HUES48 (cell line): Measurements from ENCODE around the gene ARHGEF12.

Experiments used
- H3K27ac ChIP-seq: one replicate; pipeline ENCODE4 v1.7.0; 2013; ENCODE audit warnings: low read depth, low read length, inconsistent platforms
- H3K27me3 ChIP-seq: 2 replicates; pipeline ENCODE4 v1.6.1; 2013; ENCODE audit warnings: mild to moderate bottlenecking, low read length; ENCODE audit not compliant: control insufficient read depth, insufficient read depth
- H3K36me3 ChIP-seq: 2 replicates; pipeline ENCODE4 v1.6.1; 2013; ENCODE audit warnings: low read length; ENCODE audit not compliant: control insufficient read depth, insufficient read depth
- H3K4me1 ChIP-seq: 2 replicates; pipeline ENCODE4 v1.6.1; 2013; ENCODE audit warnings: mild to moderate bottlenecking, low read length; ENCODE audit not compliant: control insufficient read depth, insufficient read depth
- H3K4me3 ChIP-seq: 2 replicates; pipeline ENCODE4 v1.5.1; 2013; ENCODE audit warnings: mild to moderate bottlenecking, low read depth, low read length
- H3K9ac ChIP-seq: 2 replicates; pipeline ENCODE4 v1.6.1; 2013; ENCODE audit warnings: mild to moderate bottlenecking, low read depth, low read length, moderate library complexity
- H3K9me3 ChIP-seq: 2 replicates; pipeline ENCODE4 v1.6.1; 2013; ENCODE audit warnings: low read length; ENCODE audit not compliant: control insufficient read depth, insufficient read depth

The ARHGEF12 gene

DNA sequence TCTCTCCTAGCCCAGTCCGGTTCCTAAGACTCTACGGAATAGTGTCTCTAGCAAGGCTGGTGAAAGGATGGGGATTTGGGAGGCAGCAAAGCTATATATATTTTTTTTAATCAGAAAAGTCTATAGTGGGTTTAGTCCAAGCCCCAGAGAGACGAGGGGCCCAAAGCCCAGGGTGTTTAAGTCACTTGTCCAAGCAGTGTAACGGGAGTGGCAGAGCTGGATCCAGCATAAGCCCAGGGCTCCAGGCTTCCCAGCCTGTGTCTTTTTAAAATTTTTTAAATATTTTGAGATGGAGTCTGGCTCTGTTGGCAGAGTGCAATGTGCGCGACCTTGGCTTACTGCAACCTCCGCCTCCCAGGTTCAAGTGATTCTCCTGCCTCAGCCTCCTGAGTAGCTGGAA lies 182.1 kb downstream of the ARHGEF12 start:
- Histone ChIP-seq H3K4me1 (peaks cover 22% of the 10 kb centered on the region), H3K36me3 (no peaks in the 10 kb centered on the region), H3K4me3 (no peak overlapping the region), H3K9me3 (no peaks in the 10 kb centered on the region), H3K27me3 (peaks cover 20% of the 10 kb centered on the region), H3K9ac (no peak overlapping the region), H3K27ac (no peak overlapping the region)

DNA sequence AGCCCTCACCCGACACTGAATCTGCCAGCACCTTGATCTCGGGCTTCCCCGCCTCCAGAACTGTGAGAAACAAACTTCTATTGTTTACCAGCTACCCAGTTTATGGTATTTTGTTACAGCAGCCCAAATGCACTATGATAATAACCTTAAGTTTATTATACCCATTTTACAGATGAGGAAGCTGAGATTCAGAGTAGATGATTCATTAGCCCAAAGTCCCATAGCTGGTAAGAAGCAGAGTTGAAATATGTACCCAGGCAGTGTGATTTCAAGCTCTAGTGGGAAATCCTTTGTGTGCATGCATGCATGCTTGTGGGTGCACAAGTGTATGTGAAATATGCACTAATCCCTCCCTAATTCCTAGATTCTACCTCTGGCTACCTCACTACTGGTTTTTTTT lies 183.3 kb downstream of the ARHGEF12 start:
- Histone ChIP-seq H3K36me3 (no peaks in the 10 kb centered on the region), H3K27ac (no peak overlapping the region), H3K4me1 (peaks cover 25% of the 10 kb centered on the region), H3K9me3 (no peaks in the 10 kb centered on the region), H3K4me3 (no peak overlapping the region), H3K9ac (no peak overlapping the region), H3K27me3 (peaks cover 10% of the 10 kb centered on the region; the same call in 1 of the 2 replicates)

GRCh38 chr11:120520091-120520822 lies 184.0 kb downstream of the ARHGEF12 start:
- H3K4me3 ChIP-seq, result no peak overlapping the region

GRCh38 chr11:120521176-120521575 lies 185.0 kb downstream of the ARHGEF12 start:
- no peaks in the 10 kb centered on the region for H3K27me3 ChIP-seq

More at GRCh38 chr11:120520091-120520822, 184.0 kb downstream of the ARHGEF12 start:
- no peaks in the 10 kb centered on the region for H3K9me3 ChIP-seq
- peaks cover 25% of the 10 kb centered on the region for H3K4me1 ChIP-seq
- H3K9ac ChIP-seq, result no peak overlapping the region
- no peak overlapping the region for H3K27ac ChIP-seq
- H3K27me3 ChIP-seq, result peaks cover 9% of the 10 kb centered on the region; the same call in 1 of the 2 replicates
- H3K36me3 ChIP-seq, result no peaks in the 10 kb centered on the region

GRCh38 chr11:120522021-120522420 lies 185.8 kb downstream of the ARHGEF12 start:
- Histone ChIP-seq H3K9ac (no peak overlapping the region), H3K27me3 (no peaks in the 10 kb centered on the region), H3K4me3 (no peak overlapping the region), H3K4me1 (peaks cover 24% of the 10 kb centered on the region), H3K36me3 (no peaks in the 10 kb centered on the region), H3K9me3 (no peaks in the 10 kb centered on the region), H3K27ac (no peak overlapping the region)

More at GRCh38 chr11:120521176-120521575, 185.0 kb downstream of the ARHGEF12 start:
- no peak overlapping the region for H3K27ac ChIP-seq
- H3K9ac ChIP-seq, result no peak overlapping the region
- H3K9me3 ChIP-seq, result no peaks in the 10 kb centered on the region
- no peaks in the 10 kb centered on the region for H3K36me3 ChIP-seq
- no peak overlapping the region for H3K4me3 ChIP-seq
- H3K4me1 ChIP-seq, result peaks cover 25% of the 10 kb centered on the region

GRCh38 chr11:120522736-120523135 lies 186.5 kb downstream of the ARHGEF12 start:
- Histone ChIP-seq H3K4me3 (no peak overlapping the region), H3K4me1 (peaks cover 21% of the 10 kb centered on the region), H3K9ac (no peak overlapping the region), H3K36me3 (no peaks in the 10 kb centered on the region), H3K9me3 (no peaks in the 10 kb centered on the region), H3K27me3 (no peaks in the 10 kb centered on the region), H3K27ac (no peak overlapping the region)

- no peaks in the 10 kb centered on the region for H3K9me3 ChIP-seq
- no peak overlapping the region for H3K4me3 ChIP-seq
- no peak overlapping the region for H3K9ac ChIP-seq
- no peak overlapping the region for H3K27ac ChIP-seq
- no peaks in the 10 kb centered on the region for H3K36me3 ChIP-seq
- H3K27me3 ChIP-seq, result no peaks in the 10 kb centered on the region
- peaks cover 19% of the 10 kb centered on the region for H3K4me1 ChIP-seq
Measured at GRCh38 chr11:120523196-120523595, 187.0 kb downstream of the ARHGEF12 start.

DNA sequence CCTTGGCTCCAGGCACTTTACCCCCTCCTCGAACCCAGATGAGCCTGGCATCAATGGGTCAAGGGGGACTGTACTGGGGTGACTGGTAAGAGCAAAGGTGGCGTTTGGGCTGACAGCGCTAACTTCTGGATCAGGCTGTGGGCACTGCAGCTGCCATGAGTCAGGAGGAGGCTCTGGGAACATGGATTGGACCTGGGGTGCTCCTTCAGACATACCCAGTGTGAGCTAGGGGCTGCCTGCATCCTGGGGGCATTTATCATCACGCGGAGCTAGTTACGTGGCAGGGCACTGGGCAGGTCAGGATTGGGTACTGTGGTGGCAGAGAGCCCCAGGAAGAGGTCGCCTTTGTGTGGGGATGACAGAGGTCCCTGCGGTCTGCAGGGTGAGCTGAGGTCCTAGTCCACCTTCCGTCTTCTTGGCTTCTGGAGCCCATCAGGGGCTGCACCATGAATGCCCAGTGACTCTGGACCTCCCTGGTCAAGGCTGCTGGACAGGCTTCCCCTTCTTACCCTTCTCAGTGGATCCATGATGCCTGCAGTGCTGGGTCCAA lies 188.4 kb downstream of the ARHGEF12 start:
- Histone ChIP-seq H3K27me3 (no peaks in the 10 kb centered on the region), H3K36me3 (no peaks in the 10 kb centered on the region), H3K9me3 (no peaks in the 10 kb centered on the region), H3K9ac (no peak overlapping the region), H3K4me3 (no peak overlapping the region), H3K4me1 (peaks cover 19% of the 10 kb centered on the region), H3K27ac (no peak overlapping the region)

DNA sequence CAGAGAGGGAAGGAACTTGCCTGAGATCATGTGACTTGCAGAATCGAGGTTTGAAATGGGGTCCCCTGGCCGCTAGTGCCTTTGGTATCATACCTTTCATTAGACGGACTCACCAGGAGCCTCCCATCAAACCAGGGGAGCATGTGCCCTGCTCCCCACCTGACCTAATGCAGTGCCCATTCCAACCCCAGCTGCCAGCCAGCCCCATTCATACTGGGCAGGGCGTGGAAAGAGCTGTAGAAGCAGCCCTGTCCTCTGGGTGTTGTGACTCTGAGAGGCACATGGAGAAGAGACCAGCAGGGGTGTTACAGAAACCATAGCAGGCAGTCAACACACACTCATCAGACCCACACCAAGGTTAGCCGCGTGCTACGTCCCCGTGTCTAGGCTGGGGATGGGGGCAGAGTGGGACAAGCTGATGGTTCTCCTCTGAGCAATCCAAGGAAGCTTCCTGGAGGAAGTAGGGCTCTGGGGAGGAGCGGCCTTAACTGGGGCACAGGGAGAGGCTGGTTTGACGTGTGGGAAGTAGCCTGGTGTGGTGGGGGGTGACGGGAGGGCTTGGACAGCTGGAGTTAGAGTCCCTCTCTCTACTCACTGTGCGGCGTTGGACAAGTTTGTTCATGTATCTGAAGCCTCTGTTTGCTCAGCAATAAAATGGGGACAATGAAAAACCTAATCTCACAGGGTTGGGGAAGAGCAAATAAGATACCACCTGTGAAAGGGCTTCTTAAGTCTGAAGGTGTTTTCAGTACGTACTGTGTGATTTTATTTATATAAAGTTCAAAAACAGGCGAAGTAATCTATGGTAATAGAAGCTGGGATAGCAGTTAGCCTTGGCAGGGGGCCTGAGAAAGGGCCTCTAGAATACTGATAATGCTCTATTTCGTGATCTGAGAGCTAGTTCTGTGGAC lies 189.3 kb downstream of the ARHGEF12 start:
- H3K27me3 ChIP-seq, result no peaks in the 10 kb centered on the region
- peaks cover 19% of the 10 kb centered on the region for H3K4me1 ChIP-seq
- no peak overlapping the region for H3K4me3 ChIP-seq
- H3K27ac ChIP-seq, result no peak overlapping the region
- no peaks in the 10 kb centered on the region for H3K36me3 ChIP-seq
- no peaks in the 10 kb centered on the region for H3K9me3 ChIP-seq
- H3K9ac ChIP-seq, result no peak overlapping the region

- H3K9ac ChIP-seq, result no peak overlapping the region
- peaks cover 19% of the 10 kb centered on the region for H3K4me1 ChIP-seq
- no peaks in the 10 kb centered on the region for H3K36me3 ChIP-seq
- H3K27ac ChIP-seq, result no peak overlapping the region
- H3K4me3 ChIP-seq, result no peak overlapping the region
- H3K27me3 ChIP-seq, result no peaks in the 10 kb centered on the region
- H3K9me3 ChIP-seq, result no peaks in the 10 kb centered on the region
Measured at GRCh38 chr11:120526241-120526640, 190.0 kb downstream of the ARHGEF12 start.
